GM19043 (cell line): ENCODE results near the gene OR11H6.
"Not testable (repeated sequence)": the region's sequence is repeated elsewhere in the genome, so short reads cannot be mapped to it uniquely, and the experiment has no call there.

ENCODE experiments used
- ATAC-seq: cut with Tn5 transposase; IDR thresholded peaks from one replicate; pipeline ENCODE4 v1.9.1; 2021; ENCODE audit warnings: low read depth; ENCODE audit not compliant: unreplicated experiment

OR11H6 gene, protein sequence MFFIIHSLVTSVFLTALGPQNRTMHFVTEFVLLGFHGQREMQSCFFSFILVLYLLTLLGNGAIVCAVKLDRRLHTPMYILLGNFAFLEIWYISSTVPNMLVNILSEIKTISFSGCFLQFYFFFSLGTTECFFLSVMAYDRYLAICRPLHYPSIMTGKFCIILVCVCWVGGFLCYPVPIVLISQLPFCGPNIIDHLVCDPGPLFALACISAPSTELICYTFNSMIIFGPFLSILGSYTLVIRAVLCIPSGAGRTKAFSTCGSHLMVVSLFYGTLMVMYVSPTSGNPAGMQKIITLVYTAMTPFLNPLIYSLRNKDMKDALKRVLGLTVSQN

GRCh38 chr14:20223410-20223809 lies at the start of gene OR11H6:
Gene OR11H6 (plus strand): TSS chr14:20223710. CDS start chr14:20223710, 0 bp downstream.
- ATAC-seq: no peak

- not testable (repeated sequence) for ATAC-seq
Observed at GRCh38 chr14:20174205-20174604, 49.3 kb upstream of the OR11H6 start.

- ATAC-seq: no peak
Observed at GRCh38 chr14:20176330-20176729, 47.2 kb upstream of the OR11H6 start.

DNA sequence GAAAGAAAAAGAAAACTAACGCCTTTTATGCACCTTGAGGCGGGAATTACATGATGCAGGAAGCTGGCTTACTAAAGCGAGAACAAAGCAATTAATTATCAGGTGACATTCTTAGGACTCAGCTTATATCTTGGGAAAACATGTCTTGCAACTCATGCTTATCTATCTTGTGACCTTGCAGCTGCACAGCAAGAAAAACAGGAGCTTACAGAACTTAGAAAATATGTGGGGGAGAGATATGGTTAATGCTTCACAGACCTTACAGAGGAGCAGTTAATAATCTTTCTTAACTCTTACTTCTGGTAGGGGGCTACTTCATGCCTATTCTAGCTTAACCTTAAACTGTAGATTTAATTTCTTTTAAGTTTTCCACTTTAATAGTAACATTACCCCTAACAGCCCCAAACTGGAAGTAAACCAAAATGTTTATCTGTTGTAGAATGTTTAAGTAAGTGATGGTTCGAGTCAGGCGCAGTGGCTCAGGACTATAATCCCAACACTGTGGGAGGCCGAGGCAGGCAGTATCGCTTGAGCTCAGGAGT lies 46.0 kb upstream of the OR11H6 start:
- no peak for ATAC-seq

- no peak for ATAC-seq
Observed at GRCh38 chr14:20179218-20179617, 44.3 kb upstream of the OR11H6 start.

GRCh38 chr14:20179880-20180279 lies 43.6 kb upstream of the OR11H6 start:
- no peak for ATAC-seq

GRCh38 chr14:20180486-20180885 lies 43.0 kb upstream of the OR11H6 start:
- ATAC-seq: no peak

- ATAC-seq: no peak
Observed at GRCh38 chr14:20184181-20184580, 39.3 kb upstream of the OR11H6 start.

GRCh38 chr14:20190596-20190995 lies 32.9 kb upstream of the OR11H6 start, which contains the start of gene OR11G2:
Gene OR11G2 (plus strand): TSS chr14:20190896. CDS start chr14:20197438, 6,542 bp downstream.
- no peak for ATAC-seq

- ATAC-seq: no peak
Observed at GRCh38 chr14:20191396-20191795, 32.1 kb upstream of the OR11H6 start.

DNA sequence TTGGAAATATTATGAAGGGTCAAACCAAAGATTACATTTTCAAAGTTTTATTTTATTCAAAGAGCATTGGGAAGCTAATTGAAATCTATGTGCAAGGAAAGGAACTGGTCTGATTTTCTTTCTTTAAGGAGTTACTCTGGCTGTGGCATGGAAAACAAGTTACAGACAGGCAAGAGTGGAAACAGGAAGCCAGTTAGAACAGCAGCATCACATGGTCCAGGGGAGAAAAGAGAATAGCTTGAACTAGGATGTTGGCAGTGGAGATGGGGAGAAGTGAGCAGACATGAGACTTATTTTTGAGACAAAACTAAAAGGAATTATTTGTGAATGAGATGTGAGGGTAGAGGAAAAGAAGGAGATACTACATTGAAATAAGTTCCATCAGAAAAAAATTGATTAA lies 29.4 kb upstream of the OR11H6 start:
- ATAC-seq: no peak

- not testable (repeated sequence) for ATAC-seq
Observed at GRCh38 chr14:20195170-20195569, 28.3 kb upstream of the OR11H6 start.

DNA sequence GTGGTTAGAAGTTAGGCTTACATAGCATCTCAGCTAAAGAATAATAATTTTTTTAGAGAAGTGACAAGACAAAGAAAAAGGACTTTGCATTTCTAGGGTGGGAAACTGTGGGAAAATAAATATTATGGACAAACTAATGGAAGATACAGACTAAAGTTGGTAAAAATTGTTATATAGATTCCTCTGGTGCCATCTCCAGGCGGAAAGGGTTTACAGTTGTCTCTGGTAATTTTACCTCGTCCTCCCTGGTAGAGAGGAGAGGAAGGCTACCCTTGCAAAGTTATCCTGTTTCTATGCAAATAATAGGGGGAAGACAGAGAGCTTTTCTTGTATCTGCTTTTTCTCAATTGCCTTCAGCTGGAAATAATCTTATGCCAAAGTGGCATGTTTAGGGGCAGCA lies 27.6 kb upstream of the OR11H6 start:
- ATAC-seq: no peak

DNA sequence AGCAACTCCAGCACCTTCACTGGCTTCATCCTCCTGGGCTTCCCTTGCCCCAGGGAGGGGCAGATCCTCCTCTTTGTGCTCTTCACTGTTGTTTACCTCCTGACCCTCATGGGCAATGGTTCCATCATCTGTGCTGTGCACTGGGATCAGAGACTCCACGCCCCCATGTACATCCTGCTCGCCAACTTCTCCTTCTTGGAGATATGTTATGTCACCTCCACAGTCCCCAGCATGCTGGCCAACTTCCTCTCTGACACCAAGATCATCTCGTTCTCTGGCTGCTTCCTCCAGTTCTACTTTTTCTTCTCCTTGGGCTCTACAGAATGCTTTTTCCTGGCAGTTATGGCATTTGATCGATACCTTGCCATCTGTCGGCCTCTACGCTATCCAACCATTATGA lies 26.1 kb upstream of the OR11H6 start:
- no peak for ATAC-seq

- ATAC-seq: no peak
Observed at GRCh38 chr14:20198991-20199390, 24.5 kb upstream of the OR11H6 start.

DNA sequence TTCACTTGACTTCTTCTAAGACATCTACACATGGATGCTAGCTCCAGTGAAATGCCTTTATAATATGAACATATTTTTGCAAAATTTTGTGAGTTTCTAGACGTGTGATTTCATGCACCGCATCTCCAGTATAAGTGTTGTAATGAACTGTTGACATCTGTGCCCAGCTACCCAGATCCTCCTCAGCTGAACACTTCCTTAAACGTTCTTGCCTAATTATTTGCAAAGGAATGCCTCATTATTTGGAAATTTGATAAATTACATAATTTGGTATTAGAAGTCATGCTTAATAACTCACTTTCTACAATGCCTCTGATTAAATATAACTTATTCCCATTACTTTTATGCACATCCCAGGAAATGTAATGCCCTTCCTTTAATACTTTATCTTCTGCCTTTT lies 18.8 kb upstream of the OR11H6 start:
- ATAC-seq: no peak

GRCh38 chr14:20209595-20209994 lies 13.9 kb upstream of the OR11H6 start:
- no peak for ATAC-seq

DNA sequence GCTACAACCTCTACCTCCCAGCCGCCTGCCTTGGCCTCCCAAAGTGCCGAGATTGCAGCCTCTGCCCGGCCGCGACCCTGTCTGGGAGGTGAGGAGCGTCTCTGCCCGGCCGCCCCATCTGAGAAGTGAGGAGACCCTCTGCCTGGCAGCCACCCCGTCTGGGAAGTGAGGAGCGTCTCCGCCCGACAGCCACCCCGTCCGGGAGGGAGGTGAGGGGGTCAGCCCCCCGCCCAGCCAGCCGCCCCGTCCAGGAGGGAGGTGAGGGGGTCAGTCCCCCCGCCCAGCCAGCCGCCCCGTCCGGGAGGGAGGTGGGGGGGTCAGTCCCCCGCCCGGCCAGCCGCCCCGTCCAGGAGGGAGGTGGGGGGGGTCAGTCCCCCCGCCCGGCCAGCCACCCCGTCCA lies 11.1 kb upstream of the OR11H6 start:
- not testable (repeated sequence) for ATAC-seq

DNA sequence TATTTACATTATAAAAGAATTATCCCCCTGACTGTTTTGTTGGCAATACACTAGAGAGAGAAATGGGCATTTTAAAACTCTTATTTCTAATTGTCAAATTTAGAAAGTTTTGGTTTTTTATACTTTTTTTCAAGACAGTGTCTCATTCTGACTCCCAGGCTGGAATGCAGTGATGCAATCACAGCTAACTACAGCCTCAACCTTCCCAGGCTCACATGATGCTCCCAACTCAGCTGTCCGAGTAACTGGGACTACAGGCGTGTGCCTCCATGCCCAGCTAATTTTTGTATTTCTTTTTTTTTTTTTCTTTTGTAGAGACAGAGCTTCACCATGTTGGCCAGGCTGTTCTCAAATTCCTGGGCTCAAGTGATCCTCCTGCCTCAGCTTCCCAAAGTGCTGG lies 8.3 kb upstream of the OR11H6 start:
- ATAC-seq: no peak

DNA sequence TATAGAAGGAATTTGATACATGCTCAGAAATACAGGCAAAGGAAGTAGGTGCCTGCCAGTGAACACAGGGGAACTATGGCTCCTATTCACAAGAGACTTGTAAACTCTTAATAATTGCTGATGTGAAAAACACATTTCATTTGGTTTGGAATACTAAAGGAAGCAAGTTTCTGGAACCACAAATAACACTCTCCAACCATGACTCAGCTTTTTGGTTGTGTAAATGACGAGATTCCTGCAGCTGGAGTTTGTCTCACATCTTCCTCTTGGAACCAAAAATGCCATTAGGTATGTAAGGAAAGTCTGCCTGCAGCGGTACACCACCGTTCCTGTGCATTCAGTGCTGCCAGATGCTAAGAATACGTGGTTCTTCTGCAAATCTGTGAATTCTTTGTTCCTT lies 4.5 kb upstream of the OR11H6 start:
- ATAC-seq: no peak

- no peak for ATAC-seq
Observed at GRCh38 chr14:20228681-20229080, 5.2 kb downstream of the OR11H6 start, which contains the start of gene OR11H7. Gene OR11H7 (plus strand): TSS chr14:20228981.

DNA sequence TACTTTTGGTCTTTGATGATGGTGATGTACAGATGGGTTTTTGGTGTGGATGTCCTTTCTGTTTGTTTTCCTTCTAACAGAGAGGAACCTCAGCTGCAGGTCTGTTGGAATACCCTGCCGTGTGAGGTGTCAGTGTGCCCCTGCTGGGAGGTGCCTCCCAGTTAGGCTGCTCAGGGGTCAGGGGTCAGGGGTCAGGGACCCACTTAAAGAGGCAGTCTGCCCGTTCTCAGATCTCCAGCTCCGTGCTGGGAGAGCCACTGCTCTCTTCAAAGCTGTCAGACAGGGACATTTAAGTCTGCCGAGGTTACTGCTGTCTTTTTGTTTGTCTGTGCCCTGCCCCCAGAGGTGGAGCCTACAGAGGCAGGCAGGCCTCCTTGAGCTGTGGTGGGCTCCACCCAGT lies 11.9 kb downstream of the OR11H6 start:
- not testable (repeated sequence) for ATAC-seq
